Panc1 (cell line): Measurements from ENCODE around the gene EPN2.

ENCODE experiments used
- POLR2AphosphoS5 ChIP-seq: IDR thresholded peaks from 2 replicates; pipeline ENCODE4 v1.6.1; 2012; ENCODE audit warnings: mild to moderate bottlenecking, low read depth, low read length, moderate library complexity
- SIN3A ChIP-seq: IDR thresholded peaks from 2 replicates; pipeline ENCODE4 v1.6.1; 2012; ENCODE audit warnings: low read depth, mild to moderate bottlenecking, low read length, moderate library complexity, borderline replicate concordance; ENCODE audit not compliant: insufficient read depth
- TCF7L2 ChIP-seq: IDR thresholded peaks from 2 replicates; pipeline ENCODE4 v1.6.1; 2011; ENCODE audit warnings: mild to moderate bottlenecking, low read depth, low read length, inconsistent platforms
- TF ChIP-seq, protein P1 (sequence below): fragments of 450-650 bp; IDR thresholded peaks from 2 replicates; pipeline ENCODE4 v1.5.1; 2017; ENCODE audit warnings: mild to moderate bottlenecking
- TF ChIP-seq, protein P2 (sequence below), 2 experiments: IDR thresholded peaks; 2 replicates each; pipeline ENCODE4 v1.6.1; 2011 to 2012; ENCODE audit warnings: low read depth in 2 of 2, control low read depth in 1 of 2, low read length in 1 of 2, mild to moderate bottlenecking in 1 of 2, moderate library complexity in 1 of 2; ENCODE audit not compliant: insufficient read depth in 1 of 2

DNA sequence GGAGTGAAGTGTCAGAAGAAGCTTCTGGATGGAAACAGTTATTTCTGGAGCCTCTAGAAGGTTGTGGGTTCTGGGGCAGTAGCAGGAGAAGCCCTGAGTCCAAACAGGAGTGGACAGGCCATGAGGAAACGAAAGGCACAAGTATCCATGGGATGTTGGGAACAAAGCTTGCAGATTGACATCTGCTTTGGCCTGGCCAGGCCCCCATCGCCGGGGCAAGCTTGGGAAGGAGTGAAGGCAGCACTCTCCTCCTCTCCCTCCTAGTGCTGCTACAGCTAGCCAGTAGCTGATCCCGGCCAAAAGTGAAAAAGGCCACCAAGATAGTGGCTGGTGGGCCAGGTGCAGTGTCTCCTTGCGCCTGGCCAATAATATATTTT lies 85.0 kb downstream of the EPN2 start:
- no peak for TF ChIP-seq POLR2AphosphoS5
- TF ChIP-seq, protein P1, sequence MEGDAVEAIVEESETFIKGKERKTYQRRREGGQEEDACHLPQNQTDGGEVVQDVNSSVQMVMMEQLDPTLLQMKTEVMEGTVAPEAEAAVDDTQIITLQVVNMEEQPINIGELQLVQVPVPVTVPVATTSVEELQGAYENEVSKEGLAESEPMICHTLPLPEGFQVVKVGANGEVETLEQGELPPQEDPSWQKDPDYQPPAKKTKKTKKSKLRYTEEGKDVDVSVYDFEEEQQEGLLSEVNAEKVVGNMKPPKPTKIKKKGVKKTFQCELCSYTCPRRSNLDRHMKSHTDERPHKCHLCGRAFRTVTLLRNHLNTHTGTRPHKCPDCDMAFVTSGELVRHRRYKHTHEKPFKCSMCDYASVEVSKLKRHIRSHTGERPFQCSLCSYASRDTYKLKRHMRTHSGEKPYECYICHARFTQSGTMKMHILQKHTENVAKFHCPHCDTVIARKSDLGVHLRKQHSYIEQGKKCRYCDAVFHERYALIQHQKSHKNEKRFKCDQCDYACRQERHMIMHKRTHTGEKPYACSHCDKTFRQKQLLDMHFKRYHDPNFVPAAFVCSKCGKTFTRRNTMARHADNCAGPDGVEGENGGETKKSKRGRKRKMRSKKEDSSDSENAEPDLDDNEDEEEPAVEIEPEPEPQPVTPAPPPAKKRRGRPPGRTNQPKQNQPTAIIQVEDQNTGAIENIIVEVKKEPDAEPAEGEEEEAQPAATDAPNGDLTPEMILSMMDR: no peak
- TF ChIP-seq, protein P2, sequence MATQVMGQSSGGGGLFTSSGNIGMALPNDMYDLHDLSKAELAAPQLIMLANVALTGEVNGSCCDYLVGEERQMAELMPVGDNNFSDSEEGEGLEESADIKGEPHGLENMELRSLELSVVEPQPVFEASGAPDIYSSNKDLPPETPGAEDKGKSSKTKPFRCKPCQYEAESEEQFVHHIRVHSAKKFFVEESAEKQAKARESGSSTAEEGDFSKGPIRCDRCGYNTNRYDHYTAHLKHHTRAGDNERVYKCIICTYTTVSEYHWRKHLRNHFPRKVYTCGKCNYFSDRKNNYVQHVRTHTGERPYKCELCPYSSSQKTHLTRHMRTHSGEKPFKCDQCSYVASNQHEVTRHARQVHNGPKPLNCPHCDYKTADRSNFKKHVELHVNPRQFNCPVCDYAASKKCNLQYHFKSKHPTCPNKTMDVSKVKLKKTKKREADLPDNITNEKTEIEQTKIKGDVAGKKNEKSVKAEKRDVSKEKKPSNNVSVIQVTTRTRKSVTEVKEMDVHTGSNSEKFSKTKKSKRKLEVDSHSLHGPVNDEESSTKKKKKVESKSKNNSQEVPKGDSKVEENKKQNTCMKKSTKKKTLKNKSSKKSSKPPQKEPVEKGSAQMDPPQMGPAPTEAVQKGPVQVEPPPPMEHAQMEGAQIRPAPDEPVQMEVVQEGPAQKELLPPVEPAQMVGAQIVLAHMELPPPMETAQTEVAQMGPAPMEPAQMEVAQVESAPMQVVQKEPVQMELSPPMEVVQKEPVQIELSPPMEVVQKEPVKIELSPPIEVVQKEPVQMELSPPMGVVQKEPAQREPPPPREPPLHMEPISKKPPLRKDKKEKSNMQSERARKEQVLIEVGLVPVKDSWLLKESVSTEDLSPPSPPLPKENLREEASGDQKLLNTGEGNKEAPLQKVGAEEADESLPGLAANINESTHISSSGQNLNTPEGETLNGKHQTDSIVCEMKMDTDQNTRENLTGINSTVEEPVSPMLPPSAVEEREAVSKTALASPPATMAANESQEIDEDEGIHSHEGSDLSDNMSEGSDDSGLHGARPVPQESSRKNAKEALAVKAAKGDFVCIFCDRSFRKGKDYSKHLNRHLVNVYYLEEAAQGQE (IDR thresholded peaks at IDR 0.05; ENCODE audit: insufficient read depth in 1 of 2, low read depth in 2 of 2, low read length in 1 of 2): no peak
- TF ChIP-seq TCF7L2: no peak
- no peak for TF ChIP-seq SIN3A
